GM12865 (cell line): ENCODE measurements around the gene CHRDL2.

Source experiments
- DNase-seq: peaks from one replicate; pipeline ENCODE4 v3.0.0; 2010; ENCODE audit warnings: low read depth
- H3K4me3 ChIP-seq: 2 replicates; pipeline ENCODE4 v1.5.1; 2011; ENCODE audit warnings: mild to moderate bottlenecking, low read depth, low read length, control low read depth
- TF ChIP-seq, protein P1 (sequence below): IDR thresholded peaks from 2 replicates; pipeline ENCODE4 v1.5.1; 2011; ENCODE audit warnings: low read length, control low read depth, low read depth, inconsistent platforms; ENCODE audit not compliant: insufficient read depth; ENCODE audit errors: missing control alignments

The CHRDL2 gene, protein sequence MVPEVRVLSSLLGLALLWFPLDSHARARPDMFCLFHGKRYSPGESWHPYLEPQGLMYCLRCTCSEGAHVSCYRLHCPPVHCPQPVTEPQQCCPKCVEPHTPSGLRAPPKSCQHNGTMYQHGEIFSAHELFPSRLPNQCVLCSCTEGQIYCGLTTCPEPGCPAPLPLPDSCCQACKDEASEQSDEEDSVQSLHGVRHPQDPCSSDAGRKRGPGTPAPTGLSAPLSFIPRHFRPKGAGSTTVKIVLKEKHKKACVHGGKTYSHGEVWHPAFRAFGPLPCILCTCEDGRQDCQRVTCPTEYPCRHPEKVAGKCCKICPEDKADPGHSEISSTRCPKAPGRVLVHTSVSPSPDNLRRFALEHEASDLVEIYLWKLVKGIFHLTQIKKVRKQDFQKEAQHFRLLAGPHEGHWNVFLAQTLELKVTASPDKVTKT

GRCh38 chr11:74731301-74732094, at the start of gene CHRDL2:
TSS of gene CHRDL2 (minus strand) at chr11:74731426. CDS start at chr11:74730888, 538 bp downstream.
- H3K4me3 ChIP-seq = no peak within 1 kb of the TSS
- TF ChIP-seq, protein P1, sequence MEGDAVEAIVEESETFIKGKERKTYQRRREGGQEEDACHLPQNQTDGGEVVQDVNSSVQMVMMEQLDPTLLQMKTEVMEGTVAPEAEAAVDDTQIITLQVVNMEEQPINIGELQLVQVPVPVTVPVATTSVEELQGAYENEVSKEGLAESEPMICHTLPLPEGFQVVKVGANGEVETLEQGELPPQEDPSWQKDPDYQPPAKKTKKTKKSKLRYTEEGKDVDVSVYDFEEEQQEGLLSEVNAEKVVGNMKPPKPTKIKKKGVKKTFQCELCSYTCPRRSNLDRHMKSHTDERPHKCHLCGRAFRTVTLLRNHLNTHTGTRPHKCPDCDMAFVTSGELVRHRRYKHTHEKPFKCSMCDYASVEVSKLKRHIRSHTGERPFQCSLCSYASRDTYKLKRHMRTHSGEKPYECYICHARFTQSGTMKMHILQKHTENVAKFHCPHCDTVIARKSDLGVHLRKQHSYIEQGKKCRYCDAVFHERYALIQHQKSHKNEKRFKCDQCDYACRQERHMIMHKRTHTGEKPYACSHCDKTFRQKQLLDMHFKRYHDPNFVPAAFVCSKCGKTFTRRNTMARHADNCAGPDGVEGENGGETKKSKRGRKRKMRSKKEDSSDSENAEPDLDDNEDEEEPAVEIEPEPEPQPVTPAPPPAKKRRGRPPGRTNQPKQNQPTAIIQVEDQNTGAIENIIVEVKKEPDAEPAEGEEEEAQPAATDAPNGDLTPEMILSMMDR = no peak
- no peak for DNase-seq

GRCh38 chr11:74780248-74781005, 49.2 kb upstream of the CHRDL2 start:
- DNase-seq = no peak
- TF ChIP-seq, protein P1 = no peak
- no peak overlapping the region for H3K4me3 ChIP-seq

- TF ChIP-seq, protein P1 = no peak
- no peak overlapping the region for H3K4me3 ChIP-seq
- DNase-seq = no peak
These were observed 47.4 kb upstream of the CHRDL2 start for GRCh38 chr11:74778581-74778980.

DNA sequence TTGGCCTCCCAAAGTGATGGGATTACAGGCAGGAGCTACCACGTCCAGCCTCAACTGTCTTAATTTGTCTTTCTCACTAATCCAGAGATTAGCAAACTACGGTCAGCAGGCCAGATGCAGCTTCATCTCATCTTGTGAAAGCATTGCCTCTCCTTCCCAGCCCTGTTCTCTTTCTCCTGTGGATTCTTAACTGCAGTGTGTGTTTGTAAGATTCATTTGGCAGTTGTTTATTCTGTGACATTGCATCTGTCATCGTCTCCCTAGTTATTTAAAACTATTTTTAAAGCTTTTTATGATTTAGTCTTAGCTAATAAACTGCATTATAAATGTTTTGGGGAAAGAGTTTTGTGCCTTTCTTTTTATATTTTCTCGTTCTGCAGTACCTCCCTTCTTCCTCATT, 46.7 kb upstream of the CHRDL2 start:
- TF ChIP-seq, protein P1 = no peak
- DNase-seq = no peak

DNA sequence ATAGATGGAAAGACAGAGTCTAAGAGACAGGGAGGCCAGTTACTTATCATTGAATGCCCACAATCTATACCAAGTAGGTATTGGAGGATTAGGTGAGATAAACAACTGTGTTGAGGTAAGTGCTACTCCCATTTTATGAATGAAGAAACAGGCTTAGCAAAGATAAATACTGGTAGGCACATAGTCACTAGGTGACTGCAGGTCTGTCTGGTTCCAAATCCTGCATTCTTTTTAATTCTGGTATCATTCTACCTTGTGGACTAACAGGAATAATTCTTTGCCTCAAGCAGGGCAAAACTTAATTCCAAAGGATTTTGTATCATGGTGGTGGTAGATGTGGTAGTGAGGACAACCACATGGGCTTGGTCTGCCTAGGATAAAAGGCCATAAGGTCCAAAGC, 45.8 kb upstream of the CHRDL2 start:
- TF ChIP-seq, protein P1 = no peak
- H3K4me3 ChIP-seq = no peak overlapping the region
- no peak for DNase-seq

More for the DNA sequence above, 46.7 kb upstream of the CHRDL2 start:
- no peak overlapping the region for H3K4me3 ChIP-seq

DNA sequence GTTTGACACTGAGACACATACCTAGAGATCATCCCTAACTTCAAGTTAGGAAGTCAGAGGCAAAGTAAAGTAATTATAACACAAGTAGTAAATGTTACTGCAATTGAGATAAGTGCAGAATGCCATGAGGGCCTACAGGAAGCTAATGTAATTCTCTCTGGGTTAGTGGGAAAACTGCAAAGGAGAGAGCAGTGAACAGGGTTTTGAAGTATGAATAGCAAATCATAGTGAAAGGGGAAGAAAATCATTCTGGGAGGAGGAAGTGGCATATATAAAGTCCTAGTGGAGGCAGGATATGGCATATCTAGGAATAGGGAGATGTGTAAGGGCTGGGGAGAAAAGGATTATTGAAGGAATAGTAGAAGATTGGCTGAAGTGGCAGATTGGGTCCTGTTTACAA, 45.3 kb upstream of the CHRDL2 start:
- TF ChIP-seq, protein P1 = no peak

More for the DNA sequence above, 45.3 kb upstream of the CHRDL2 start:
- H3K4me3 ChIP-seq = no peak overlapping the region
- DNase-seq = no peak
